H1 (cell line): Measurements from ENCODE around the gene ZNF577. TPM values are rescaled to one million over a fixed set of nuclear protein-coding genes. Genes with fewer than 3 reads are reported as not detected.

Experiments
- CTCF ChIA-PET: fragments of 300-600 bp; sonication (Branson Sonifier 250); formaldehyde crosslinking; loops from one replicate; lab custom pipeline; 2021; ENCODE audit not compliant: partially characterized antibody; lab: Charles Lee
- POLR2A ChIA-PET: fragments of 300-600 bp; sonication (Branson Sonifier 250); formaldehyde crosslinking; loops from one replicate; lab custom pipeline; 2021; ENCODE audit warnings: inconsistent platforms; ENCODE audit not compliant: partially characterized antibody; lab: Charles Lee
- DNase-seq, 2 experiments: peaks; one replicate each; pipeline versions ENCODE4 v3.0.0 to v3.0.0-alpha.2; 2010 to 2022; ENCODE audit warnings: low spot score in 2 of 2, low read depth in 1 of 2, mixed read lengths in 1 of 2
- FAIRE-seq: peaks from 2 replicates; lab custom pipeline; 2011; peaks lifted over from hg19 to GRCh38; lab: Jason Lieb, UNC
- H2AFZ ChIP-seq: 2 replicates; pipeline ENCODE4 v1.8.1; 2012; ENCODE audit warnings: low read length, inconsistent platforms
- H2AK5ac ChIP-seq: 2 replicates; pipeline ENCODE4 v1.6.1; 2013; ENCODE audit warnings: low read depth, low read length
- H2BK120ac ChIP-seq: replicated peaks from 2 replicates; pipeline ENCODE3; 2013; ENCODE audit warnings: low read depth, low read length, inconsistent platforms
- H2BK12ac ChIP-seq: 2 replicates; pipeline ENCODE4 v1.6.1; 2013; ENCODE audit warnings: low read depth, low read length
- H2BK15ac ChIP-seq: 2 replicates; pipeline ENCODE4 v1.6.1; 2013; ENCODE audit warnings: low read length
- H2BK20ac ChIP-seq: 2 replicates; pipeline ENCODE4 v1.6.1; 2013; ENCODE audit warnings: low read length
- H2BK5ac ChIP-seq: 2 replicates; pipeline ENCODE4 v1.6.1; 2013; ENCODE audit warnings: low read depth, low read length
- H3K14ac ChIP-seq: 2 replicates; pipeline ENCODE4 v1.6.1; 2013; ENCODE audit warnings: inconsistent platforms; ENCODE audit not compliant: insufficient read length
- H3K18ac ChIP-seq: 2 replicates; pipeline ENCODE4 v1.6.1; 2013; ENCODE audit warnings: low read length; ENCODE audit errors: extremely low read depth
- H3K23ac ChIP-seq: 2 replicates; pipeline ENCODE4 v1.6.1; 2013; ENCODE audit warnings: inconsistent platforms; ENCODE audit not compliant: insufficient read length
- H3K23me2 ChIP-seq: 2 replicates; pipeline ENCODE4 v1.6.1; 2013; ENCODE audit warnings: low read depth, low read length
- H3K27ac ChIP-seq: 2 replicates; pipeline ENCODE4 v1.6.1; 2011; ENCODE audit warnings: low read depth, low read length, inconsistent platforms
- H3K27me3 ChIP-seq, 4 experiments: replicated peaks in 1 of 4; 1 replicate in 1 of 4; 2 replicates in 3 of 4; pipeline versions ENCODE4 v1.6.1 to v1.8.1; 2011 to 2013; ENCODE audit warnings: low read length in 3 of 4, mild to moderate bottlenecking in 3 of 4, inconsistent platforms in 2 of 4, mixed read lengths in 2 of 4, moderate library complexity in 1 of 4; ENCODE audit not compliant: control insufficient read depth in 3 of 4, insufficient read depth in 3 of 4; ENCODE audit errors: extremely low read depth in 1 of 4
- H3K36me3 ChIP-seq, 4 experiments: 2 replicates each; pipeline versions ENCODE4 v1.6.1 to v1.8.1; 2011 to 2013; ENCODE audit warnings: mild to moderate bottlenecking in 4 of 4, low read length in 3 of 4, moderate library complexity in 2 of 4, control low read depth in 1 of 4, inconsistent platforms in 1 of 4; ENCODE audit not compliant: insufficient read depth in 4 of 4, control insufficient read depth in 2 of 4
- H3K4ac ChIP-seq: replicated peaks from 2 replicates; pipeline ENCODE3; 2013; ENCODE audit warnings: low read length, low read depth, mixed read lengths, inconsistent platforms; ENCODE audit not compliant: insufficient read length
- H3K4me1 ChIP-seq, 4 experiments: replicated peaks in 1 of 4; 1 replicate in 1 of 4; 2 replicates in 3 of 4; pipeline versions ENCODE4 v1.6.1 to v1.8.1; 2011 to 2013; ENCODE audit warnings: low read length in 3 of 4, inconsistent platforms in 2 of 4, mixed read lengths in 1 of 4; ENCODE audit not compliant: insufficient read depth in 4 of 4, control insufficient read depth in 3 of 4
- H3K4me2 ChIP-seq, 2 experiments: 2 replicates each; pipeline versions ENCODE4 v1.6.1 to v1.8.1; 2011 to 2013; ENCODE audit warnings: low read depth in 2 of 2, low read length in 2 of 2, control low read depth in 1 of 2, inconsistent platforms in 1 of 2, mild to moderate bottlenecking in 1 of 2; ENCODE audit not compliant: insufficient read depth in 1 of 2
- H3K4me3 ChIP-seq, 4 experiments: fragments of 200-600, 300-600 bp in 1 of 4; sonication (generic), shearing (Covaris generic), sonication (Bioruptor Twin) in 1 of 4; 2 replicates each; pipeline versions ENCODE4 v1.5.1 to v1.8.1; 2011 to 2016; ENCODE audit warnings: low read length in 4 of 4, low read depth in 3 of 4, control low read depth in 2 of 4, inconsistent platforms in 2 of 4, mild to moderate bottlenecking in 2 of 4, mixed read lengths in 1 of 4, moderate library complexity in 1 of 4; ENCODE audit not compliant: insufficient read depth in 2 of 4; ENCODE audit errors: extremely low read depth in 1 of 4
- H3K56ac ChIP-seq: replicated peaks from 2 replicates; pipeline ENCODE3; 2013; ENCODE audit warnings: low read depth, mild to moderate bottlenecking, mixed read lengths, low read length, inconsistent platforms; ENCODE audit not compliant: insufficient read length
- H3K79me1 ChIP-seq: 2 replicates; pipeline ENCODE4 v1.6.1; 2013; ENCODE audit warnings: low read depth, low read length, control low read depth
- H3K79me2 ChIP-seq, 2 experiments: 2 replicates each; pipeline versions ENCODE4 v1.6.1 to v1.8.1; 2012 to 2013; ENCODE audit warnings: low read length in 2 of 2, mild to moderate bottlenecking in 2 of 2, inconsistent platforms in 1 of 2; ENCODE audit not compliant: insufficient read depth in 2 of 2, control insufficient read depth in 1 of 2
- H3K9ac ChIP-seq, 4 experiments: replicated peaks in 1 of 4; 1 replicate in 1 of 4; 2 replicates in 3 of 4; pipeline versions ENCODE4 v1.6.1 to v1.8.1; 2011 to 2013; ENCODE audit warnings: low read depth in 3 of 4, low read length in 3 of 4, control low read depth in 2 of 4, mild to moderate bottlenecking in 2 of 4, moderate library complexity in 2 of 4, inconsistent platforms in 1 of 4; ENCODE audit errors: extremely low read depth in 1 of 4
- H3K9me3 ChIP-seq, 2 experiments: 2 replicates each; pipeline versions ENCODE4 v1.6.1 to v1.8.1; 2012 to 2013; ENCODE audit warnings: mild to moderate bottlenecking in 2 of 2, moderate library complexity in 2 of 2, control low read depth in 1 of 2, inconsistent platforms in 1 of 2, low read depth in 1 of 2, low read length in 1 of 2, mixed read lengths in 1 of 2; ENCODE audit not compliant: insufficient read depth in 2 of 2
- H4K20me1 ChIP-seq, 2 experiments: replicated peaks in 1 of 2; 2 replicates each; pipeline versions ENCODE3 to v1.8.1; 2011 to 2013; ENCODE audit warnings: inconsistent platforms in 2 of 2, low read length in 2 of 2, mild to moderate bottlenecking in 1 of 2; ENCODE audit not compliant: insufficient read depth in 2 of 2, control insufficient read depth in 1 of 2
- H4K5ac ChIP-seq: 2 replicates; pipeline ENCODE4 v1.6.1; 2013; ENCODE audit warnings: low read length, low read depth, mixed read lengths, inconsistent platforms; ENCODE audit not compliant: insufficient read length
- H4K8ac ChIP-seq: 2 replicates; pipeline ENCODE4 v1.8.0; 2013; ENCODE audit warnings: mild to moderate bottlenecking, moderate library complexity, low read length, inconsistent platforms; ENCODE audit not compliant: insufficient read depth; ENCODE audit errors: extremely low read depth
- H4K91ac ChIP-seq: replicated peaks from 2 replicates; pipeline ENCODE3; 2013; ENCODE audit warnings: low read length, mixed read lengths, inconsistent platforms; ENCODE audit not compliant: insufficient read length
- CHD1 ChIP-seq: IDR thresholded peaks from 2 replicates; pipeline ENCODE4 v1.6.1; 2012; ENCODE audit warnings: low read depth, low read length, improper control_type of control experiment
- CTBP2 ChIP-seq: IDR thresholded peaks from 2 replicates; pipeline ENCODE4 v1.7.0; 2011; ENCODE audit warnings: borderline replicate concordance, mild to moderate bottlenecking, moderate library complexity, mixed read lengths, low read length; ENCODE audit not compliant: insufficient read depth, insufficient read length
- EP300 ChIP-seq, 2 experiments: IDR thresholded peaks; 1 replicate in 1 of 2; 2 replicates in 1 of 2; pipeline ENCODE4 v1.6.1; 2011 to 2012; ENCODE audit warnings: low read depth in 2 of 2, low read length in 2 of 2, mild to moderate bottlenecking in 2 of 2, borderline replicate concordance in 1 of 2, inconsistent platforms in 1 of 2, moderate library complexity in 1 of 2
- EZH2 ChIP-seq: fragments of 200-600 bp; sonication (generic); IDR thresholded peaks from 2 replicates; pipeline ENCODE4 v1.7.1; 2012; ENCODE audit warnings: low read depth, mild to moderate bottlenecking, moderate library complexity, low read length, inconsistent platforms; ENCODE audit not compliant: severe bottlenecking
- HDAC2 ChIP-seq, 2 experiments: fragments of 300-600 bp in 1 of 2; sonication (generic) in 1 of 2; IDR thresholded peaks; 2 replicates each; pipeline ENCODE4 v1.6.1; 2011 to 2012; ENCODE audit warnings: low read depth in 2 of 2, low read length in 2 of 2, mild to moderate bottlenecking in 2 of 2, moderate library complexity in 2 of 2, borderline replicate concordance in 1 of 2, inconsistent platforms in 1 of 2
- HDAC6 ChIP-seq: IDR thresholded peaks from one replicate; pipeline ENCODE4 v1.7.1; 2012; ENCODE audit warnings: low read depth, mild to moderate bottlenecking, inconsistent platforms, low read length, moderate library complexity
- JUN ChIP-seq: IDR thresholded peaks from 2 replicates; pipeline ENCODE4 v1.6.1; 2011; ENCODE audit warnings: low read depth, mild to moderate bottlenecking, improper control_type of control experiment, low read length
- JUND ChIP-seq: IDR thresholded peaks from 2 replicates; pipeline ENCODE4 v1.6.1; 2011; ENCODE audit warnings: mild to moderate bottlenecking, improper control_type of control experiment, low read length
- KDM4A ChIP-seq: IDR thresholded peaks from one replicate; pipeline ENCODE4 v1.7.1; 2012; ENCODE audit warnings: low read depth, mild to moderate bottlenecking, moderate library complexity, low read length, inconsistent platforms; ENCODE audit not compliant: severe bottlenecking
- PHF8 ChIP-seq: fragments of 200-600 bp; sonication (generic); conservative IDR thresholded peaks from 2 replicates; pipeline ENCODE4 v1.7.1; 2012; ENCODE audit warnings: low read depth, mild to moderate bottlenecking, inconsistent platforms, low read length, moderate library complexity
- RBBP5 ChIP-seq: IDR thresholded peaks from 2 replicates; pipeline ENCODE4 v1.7.1; 2012; ENCODE audit warnings: low read depth, mild to moderate bottlenecking, inconsistent platforms, low read length, moderate library complexity, borderline replicate concordance
- RNF2 ChIP-seq: fragments of 200-900, 300-1000 bp; sonication (generic); IDR thresholded peaks from 2 replicates; pipeline ENCODE4 v1.7.1; 2016; ENCODE audit warnings: borderline replicate concordance, low read depth, mild to moderate bottlenecking, antibody characterized with exemption, low read length; ENCODE audit not compliant: poor library complexity, severe bottlenecking; ENCODE audit errors: missing control alignments
- SP4 ChIP-seq: IDR thresholded peaks from 2 replicates; pipeline ENCODE4 v1.6.1; 2012; ENCODE audit warnings: low read length, inconsistent platforms
- WGBS, 2 experiments: shearing (Covaris generic) in 1 of 2; methylation state at CpG; one replicate each; pipeline versions ENCODE4 v1.1.6 to v1.1.7; 2013 to 2015; ENCODE audit warnings: low lambda C conversion rate in 2 of 2, mixed read lengths in 2 of 2, inconsistent platforms in 1 of 2, low coverage in 1 of 2, missing lambda C conversion rate in 1 of 2; ENCODE audit not compliant: insufficient replicate concordance in 2 of 2, insufficient coverage in 1 of 2, insufficient read length in 1 of 2; ENCODE audit errors: extremely low coverage in 1 of 2, missing lambda C conversion rate in 1 of 2; 5-methylcytosine and 5-hydroxymethylcytosine counted together
- polyA plus RNA-seq, 7 experiments: library from polyadenylated mRNA; depleted of rRNA in 3 of 7; stranded (reverse) in 5 of 7; unstranded in 2 of 7; fragments of >200 nt in 5 of 7; fragments of 200-250 nt in 2 of 7; gene quantifications; 1 replicate in 5 of 7; 2 replicates in 1 of 7; 4 replicates in 1 of 7; pipeline versions ENCODE4 v1.2.1 to v1.2.3, GENCODE V29; 2011 to 2013; ENCODE audit warnings: missing spikeins in 2 of 7, mixed read lengths in 2 of 7
- total RNA-seq: library from RNA; stranded (reverse); fragmentation: NEBNext Ultra II Directional; extraction: Animal tissue kit (Norgen Biotek cat#: 25700); gene quantifications from 2 replicates; pipeline ENCODE4 v1.2.1, GENCODE V29; 2021

The ZNF577 gene
- total and polyA plus RNA-seq, 2 of the 8 experiments (the other 6 are each of a cell fraction or from before 2014, with no cell fraction given) = 13.8 to 14.9 TPM

GRCh38 chr19:51919606-51920005, 31.9 kb upstream of the ZNF577 start:
- no peaks in the 10 kb centered on the region for H3K27me3 ChIP-seq
- H2BK5ac ChIP-seq = no peak overlapping the region
- H3K56ac ChIP-seq = no peak overlapping the region
- H3K9ac ChIP-seq = no peak overlapping the region
- H3K4me1 ChIP-seq = no peaks in the 10 kb centered on the region
- no peak overlapping the region for H4K8ac ChIP-seq
- no peaks in the 10 kb centered on the region for H3K79me2 ChIP-seq
- H3K27ac ChIP-seq = no peak overlapping the region
- H3K18ac ChIP-seq = no peak overlapping the region
- H4K20me1 ChIP-seq = no peaks in the 10 kb centered on the region
- H4K91ac ChIP-seq = no peak overlapping the region
- H2AFZ ChIP-seq = no peak overlapping the region
- WGBS, 2 experiments = 88% methylated on average over 3 of the region's 3 CpGs; no CpG with 5 or more reads in 1 of the 2 experiments
- H2BK120ac ChIP-seq = no peak overlapping the region
- CTCF ChIA-PET = no interaction called here
- no peak overlapping the region for H2BK20ac ChIP-seq
- no peak overlapping the region for H3K4ac ChIP-seq
- H3K14ac ChIP-seq = no peak overlapping the region
- H3K23me2 ChIP-seq = no peaks in the 10 kb centered on the region
- H2AK5ac ChIP-seq = no peak overlapping the region
- H3K79me1 ChIP-seq = no peaks in the 10 kb centered on the region
- H4K5ac ChIP-seq = no peak overlapping the region
- H3K36me3 ChIP-seq = peaks cover 0 to 15% (median under 1%) of the 10 kb centered on the region in 4 experiments; a peak in 2 of 8 replicates
- FAIRE-seq (no peak), DNase-seq (no peak)
- peaks cover 88 to 93% of the 10 kb centered on the region in 2 experiments for H3K9me3 ChIP-seq
- H3K4me3 ChIP-seq = no peak overlapping the region
- no peak overlapping the region for H3K23ac ChIP-seq
- H2BK12ac ChIP-seq = no peak overlapping the region
- H3K4me2 ChIP-seq = no peak overlapping the region
- POLR2A ChIA-PET = interaction anchor here (1.1 to 1.3 kb wide), 2 partner anchors 9 to 29 kb away, joined by 3 to 5 read pairs; no protein-coding TSS in a partner anchor
- H2BK15ac ChIP-seq = no peak overlapping the region
- TF ChIP-seq HDAC2 (IDR thresholded peaks at IDR 0.05; ENCODE audit: borderline replicate concordance in 1 of 2, low read depth in 2 of 2, low read length in 2 of 2) = no peak
- no peak for TF ChIP-seq JUN
- TF ChIP-seq CTBP2 = no peak
- no peak for TF ChIP-seq CHD1
- TF ChIP-seq EZH2 = no peak
- TF ChIP-seq JUND = no peak
- no peak for TF ChIP-seq RBBP5
- TF ChIP-seq HDAC6 = no peak
- no peak for TF ChIP-seq SP4
- TF ChIP-seq PHF8 = no peak
- TF ChIP-seq KDM4A = no peak
- TF ChIP-seq RNF2 = no peak
- no peak for TF ChIP-seq EP300 (IDR thresholded peaks at IDR 0.05; ENCODE audit: borderline replicate concordance in 1 of 2, low read depth in 2 of 2, low read length in 2 of 2)
